ENCODE data around the gene MAP3K15. TPM values are rescaled to one million over a fixed set of nuclear protein-coding genes. Genes with fewer than 3 reads are reported as not detected.
A peak's percentile ranks its signal among the peaks of the same experiment; 100 is the strongest.

MAP3K15 gene
- total and polyA plus RNA-seq, 5 donors from 2014 or later, result not detected

DNA sequence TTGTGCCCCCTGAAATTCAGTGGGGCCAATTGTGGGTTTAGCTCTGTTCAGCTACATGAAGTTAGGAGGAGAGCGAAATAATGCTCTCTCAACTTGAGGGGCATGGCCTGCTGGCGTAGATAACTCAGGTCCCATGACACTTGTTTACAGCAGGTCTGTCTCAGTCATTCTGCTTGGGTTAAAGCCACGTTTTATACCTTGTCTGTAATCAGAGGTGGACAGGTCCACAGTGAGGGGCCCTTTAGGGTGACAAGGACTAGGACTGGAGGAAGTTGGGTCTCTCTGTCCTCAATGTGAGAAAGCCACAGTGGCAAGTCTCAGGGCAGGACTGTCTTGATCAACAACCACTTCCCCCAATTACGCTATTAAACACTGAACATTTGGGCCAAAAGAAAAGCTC is 122.6 kb downstream of the MAP3K15 start:
- no peaks in the 10 kb centered on the region for H3K9me3 ChIP-seq (ENCODE audit: control insufficient read depth in 2 of 2, low read length in 2 of 2)
- DNase-seq (no peak), ATAC-seq (ENCODE audit: low read depth in 2 of 2) (no peak)
- Mint-ChIP-seq H3K9me3 (no peaks in the 10 kb centered on the region), H3K27ac (no peak overlapping the region), H3K36me3 (no peaks in the 10 kb centered on the region), H3K4me3 (no peak overlapping the region), H3K27me3 (peaks cover 9% of the 10 kb centered on the region), H3K4me1 (no peaks in the 10 kb centered on the region)
- no peaks in the 10 kb centered on the region for H3K4me1 ChIP-seq (ENCODE audit: control insufficient read depth, insufficient read depth, low read length, poor library complexity, severe bottlenecking)
- H3K27ac ChIP-seq (ENCODE audit: insufficient read depth, low read length, poor library complexity, severe bottlenecking), result no peak overlapping the region
- no peaks in the 10 kb centered on the region for H3K36me3 ChIP-seq (ENCODE audit: control insufficient read depth, insufficient read depth, low read length)
- H3K4me3 ChIP-seq (ENCODE audit: low read depth, low read length), result no peak overlapping the region
- H3K27me3 ChIP-seq (ENCODE audit: control insufficient read depth, insufficient read depth, low read length), result no peaks in the 10 kb centered on the region

DNA sequence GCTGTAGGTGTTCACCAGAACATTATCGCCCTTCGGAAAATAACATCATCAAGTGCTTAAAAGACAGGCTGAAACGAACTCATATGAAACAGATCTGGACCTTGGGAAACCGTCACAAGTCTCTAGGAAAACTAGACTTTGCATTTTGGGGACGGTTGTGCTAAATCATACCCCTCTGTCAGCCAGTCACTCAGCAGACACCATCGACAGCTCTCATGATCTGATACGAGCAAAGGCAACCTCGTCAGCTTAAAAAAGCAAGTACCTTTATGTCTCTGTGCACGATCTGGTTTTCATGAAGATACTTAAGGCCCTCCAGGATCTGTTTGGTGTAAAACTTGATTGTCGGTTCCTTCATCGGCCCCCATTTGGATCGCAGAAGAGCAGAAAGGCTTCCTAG is 123.2 kb downstream of the MAP3K15 start:
- H3K27me3 Mint-ChIP-seq, result peaks cover 9% of the 10 kb centered on the region
- DNase-seq (no peak), ATAC-seq (ENCODE audit: low read depth in 2 of 2) (no peak)
- no peak overlapping the region for H3K4me3 Mint-ChIP-seq
- H3K27ac Mint-ChIP-seq, result no peak overlapping the region
- Histone ChIP-seq H3K27me3 (ENCODE audit: control insufficient read depth, insufficient read depth, low read length) (no peaks in the 10 kb centered on the region), H3K9me3 (ENCODE audit: control insufficient read depth in 2 of 2, low read length in 2 of 2) (no peaks in the 10 kb centered on the region), H3K4me3 (ENCODE audit: low read depth, low read length) (no peak overlapping the region), H3K36me3 (ENCODE audit: control insufficient read depth, insufficient read depth, low read length) (no peaks in the 10 kb centered on the region), H3K4me1 (ENCODE audit: control insufficient read depth, insufficient read depth, low read length, poor library complexity, severe bottlenecking) (no peaks in the 10 kb centered on the region), H3K27ac (ENCODE audit: insufficient read depth, low read length, poor library complexity, severe bottlenecking) (no peak overlapping the region)
- no peaks in the 10 kb centered on the region for H3K9me3 Mint-ChIP-seq
- no peaks in the 10 kb centered on the region for H3K36me3 Mint-ChIP-seq
- no peaks in the 10 kb centered on the region for H3K4me1 Mint-ChIP-seq

- Histone ChIP-seq H3K27me3 (ENCODE audit: control insufficient read depth, insufficient read depth, low read length) (no peaks in the 10 kb centered on the region), H3K4me3 (ENCODE audit: low read depth, low read length) (no peak overlapping the region), H3K4me1 (ENCODE audit: control insufficient read depth, insufficient read depth, low read length, poor library complexity, severe bottlenecking) (no peaks in the 10 kb centered on the region), H3K9me3 (ENCODE audit: control insufficient read depth in 2 of 2, low read length in 2 of 2) (no peaks in the 10 kb centered on the region), H3K27ac (ENCODE audit: insufficient read depth, low read length, poor library complexity, severe bottlenecking) (no peak overlapping the region), H3K36me3 (ENCODE audit: control insufficient read depth, insufficient read depth, low read length) (no peaks in the 10 kb centered on the region)
- no peaks in the 10 kb centered on the region for H3K9me3 Mint-ChIP-seq
- no peaks in the 10 kb centered on the region for H3K27me3 Mint-ChIP-seq
- no peaks in the 10 kb centered on the region for H3K36me3 Mint-ChIP-seq
- no peak for ATAC-seq (ENCODE audit: low read depth in 2 of 2)
- DNase-seq, result no peak
- H3K4me1 Mint-ChIP-seq, result no peaks in the 10 kb centered on the region
- H3K4me3 Mint-ChIP-seq, result no peak overlapping the region
- no peak overlapping the region for H3K27ac Mint-ChIP-seq
Observed at GRCh38 chrX:19389227-19389845, 126.0 kb downstream of the MAP3K15 start.

- Mint-ChIP-seq H3K27me3 (no peaks in the 10 kb centered on the region), H3K36me3 (no peaks in the 10 kb centered on the region), H3K4me3 (no peak overlapping the region), H3K4me1 (no peaks in the 10 kb centered on the region), H3K27ac (no peak overlapping the region), H3K9me3 (no peaks in the 10 kb centered on the region)
- ATAC-seq (ENCODE audit: low read depth in 2 of 2), result no peak
- no peak for DNase-seq
- Histone ChIP-seq H3K27ac (ENCODE audit: insufficient read depth, low read length, poor library complexity, severe bottlenecking) (no peak overlapping the region), H3K4me3 (ENCODE audit: low read depth, low read length) (no peak overlapping the region), H3K4me1 (ENCODE audit: control insufficient read depth, insufficient read depth, low read length, poor library complexity, severe bottlenecking) (no peaks in the 10 kb centered on the region), H3K9me3 (ENCODE audit: control insufficient read depth in 2 of 2, low read length in 2 of 2) (no peaks in the 10 kb centered on the region), H3K27me3 (ENCODE audit: control insufficient read depth, insufficient read depth, low read length) (no peaks in the 10 kb centered on the region), H3K36me3 (ENCODE audit: control insufficient read depth, insufficient read depth, low read length) (no peaks in the 10 kb centered on the region)
Observed at GRCh38 chrX:19388741-19389140, 126.6 kb downstream of the MAP3K15 start.

- Mint-ChIP-seq H3K9me3 (no peaks in the 10 kb centered on the region), H3K36me3 (no peaks in the 10 kb centered on the region), H3K4me1 (no peaks in the 10 kb centered on the region), H3K27me3 (peaks cover 2% of the 10 kb centered on the region), H3K4me3 (no peak overlapping the region), H3K27ac (no peak overlapping the region)
- DNase-seq (no peak), ATAC-seq (ENCODE audit: low read depth in 2 of 2) (no peak)
- Histone ChIP-seq H3K9me3 (ENCODE audit: control insufficient read depth in 2 of 2, low read length in 2 of 2) (no peaks in the 10 kb centered on the region), H3K4me1 (ENCODE audit: control insufficient read depth, insufficient read depth, low read length, poor library complexity, severe bottlenecking) (no peaks in the 10 kb centered on the region), H3K4me3 (ENCODE audit: low read depth, low read length) (no peak overlapping the region), H3K36me3 (ENCODE audit: control insufficient read depth, insufficient read depth, low read length) (no peaks in the 10 kb centered on the region), H3K27me3 (ENCODE audit: control insufficient read depth, insufficient read depth, low read length) (no peaks in the 10 kb centered on the region), H3K27ac (ENCODE audit: insufficient read depth, low read length, poor library complexity, severe bottlenecking) (no peak overlapping the region)
Observed at GRCh38 chrX:19388064-19388679, 127.1 kb downstream of the MAP3K15 start.

DNA sequence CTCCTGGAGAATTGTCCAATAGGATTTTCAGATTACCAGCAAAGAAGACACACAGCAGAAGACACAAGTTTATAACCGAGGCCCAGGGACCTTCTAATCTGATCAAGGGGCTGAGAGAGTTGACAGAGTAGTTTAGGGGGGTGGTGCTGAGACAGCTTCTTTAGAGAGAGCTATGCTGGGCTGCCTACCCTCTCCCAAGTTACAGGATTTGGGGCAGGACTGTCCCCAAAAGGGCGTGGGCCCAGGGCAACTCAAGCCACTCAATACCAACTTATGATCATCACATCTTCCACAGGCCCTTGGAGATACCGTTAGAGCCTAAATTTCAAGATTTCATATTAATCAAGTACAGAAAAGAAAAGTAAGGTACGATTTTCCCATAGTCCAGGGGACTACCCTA is 128.6 kb downstream of the MAP3K15 start:
- Histone ChIP-seq H3K4me1 (ENCODE audit: control insufficient read depth, insufficient read depth, low read length, poor library complexity, severe bottlenecking) (no peaks in the 10 kb centered on the region), H3K9me3 (ENCODE audit: control insufficient read depth in 2 of 2, low read length in 2 of 2) (no peaks in the 10 kb centered on the region), H3K27ac (ENCODE audit: insufficient read depth, low read length, poor library complexity, severe bottlenecking) (no peak overlapping the region), H3K4me3 (ENCODE audit: low read depth, low read length) (no peak overlapping the region), H3K27me3 (ENCODE audit: control insufficient read depth, insufficient read depth, low read length) (no peaks in the 10 kb centered on the region), H3K36me3 (ENCODE audit: control insufficient read depth, insufficient read depth, low read length) (no peaks in the 10 kb centered on the region)
- Mint-ChIP-seq H3K27me3 (peaks cover 6% of the 10 kb centered on the region), H3K4me3 (no peak overlapping the region), H3K27ac (no peak overlapping the region), H3K36me3 (no peaks in the 10 kb centered on the region), H3K4me1 (no peaks in the 10 kb centered on the region), H3K9me3 (no peaks in the 10 kb centered on the region)
- ATAC-seq (ENCODE audit: low read depth in 2 of 2) (no peak), DNase-seq (no peak)

GRCh38 chrX:19382555-19383145 is 132.7 kb downstream of the MAP3K15 start:
- H3K36me3 ChIP-seq (ENCODE audit: control insufficient read depth, insufficient read depth, low read length), result no peaks in the 10 kb centered on the region
- Mint-ChIP-seq H3K9me3 (no peaks in the 10 kb centered on the region), H3K27ac (no peak overlapping the region), H3K4me3 (no peak overlapping the region), H3K36me3 (no peaks in the 10 kb centered on the region), H3K27me3 (peaks cover 6% of the 10 kb centered on the region), H3K4me1 (no peaks in the 10 kb centered on the region)
- ATAC-seq (ENCODE audit: low read depth in 2 of 2) (peak in 1 of 2 donors; percentile 37), DNase-seq (peak; percentile 5 to 52 (median 24))
- H3K27ac ChIP-seq (ENCODE audit: insufficient read depth, low read length, poor library complexity, severe bottlenecking), result no peak overlapping the region
- H3K9me3 ChIP-seq (ENCODE audit: control insufficient read depth in 2 of 2, low read length in 2 of 2), result no peaks in the 10 kb centered on the region
- H3K4me3 ChIP-seq (ENCODE audit: low read depth, low read length), result no peak overlapping the region
- no peaks in the 10 kb centered on the region for H3K4me1 ChIP-seq (ENCODE audit: control insufficient read depth, insufficient read depth, low read length, poor library complexity, severe bottlenecking)
- H3K27me3 ChIP-seq (ENCODE audit: control insufficient read depth, insufficient read depth, low read length), result no peaks in the 10 kb centered on the region

DNA sequence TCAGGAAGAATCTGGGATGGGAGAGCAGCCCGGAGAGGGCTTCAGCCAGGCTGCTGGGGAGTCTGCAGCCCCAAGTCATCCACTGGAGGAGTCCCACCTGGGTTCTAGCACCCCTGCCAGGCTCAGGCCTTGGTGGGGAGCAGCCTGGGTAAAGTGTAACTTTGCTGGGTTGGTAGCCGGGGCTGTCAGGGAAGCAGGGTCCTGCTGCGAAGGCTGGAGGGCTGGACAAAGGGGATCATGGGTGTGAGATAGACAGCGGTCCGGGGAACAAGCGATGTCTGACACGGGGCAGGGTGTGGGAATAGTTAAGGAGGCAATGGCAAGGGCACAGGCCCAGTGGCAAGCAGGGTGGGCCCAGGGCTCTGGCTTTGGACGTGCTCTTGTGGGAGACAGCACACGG is 134.0 kb downstream of the MAP3K15 start:
- Histone ChIP-seq H3K4me3 (ENCODE audit: low read depth, low read length) (no peak overlapping the region), H3K27me3 (ENCODE audit: control insufficient read depth, insufficient read depth, low read length) (no peaks in the 10 kb centered on the region), H3K27ac (ENCODE audit: insufficient read depth, low read length, poor library complexity, severe bottlenecking) (no peak overlapping the region), H3K9me3 (ENCODE audit: control insufficient read depth in 2 of 2, low read length in 2 of 2) (no peaks in the 10 kb centered on the region), H3K36me3 (ENCODE audit: control insufficient read depth, insufficient read depth, low read length) (no peaks in the 10 kb centered on the region), H3K4me1 (ENCODE audit: control insufficient read depth, insufficient read depth, low read length, poor library complexity, severe bottlenecking) (no peaks in the 10 kb centered on the region)
- H3K4me1 Mint-ChIP-seq, result no peaks in the 10 kb centered on the region
- no peak overlapping the region for H3K27ac Mint-ChIP-seq
- H3K9me3 Mint-ChIP-seq, result no peaks in the 10 kb centered on the region
- H3K4me3 Mint-ChIP-seq, result no peak overlapping the region
- no peaks in the 10 kb centered on the region for H3K36me3 Mint-ChIP-seq
- peaks cover 6% of the 10 kb centered on the region for H3K27me3 Mint-ChIP-seq
- DNase-seq (no peak), ATAC-seq (ENCODE audit: low read depth in 2 of 2) (no peak)
